Gastrocnemius medialis (tissue), 4 donors: ENCODE results near the gene OSBPL2. TPM values are rescaled to one million over a fixed set of nuclear protein-coding genes. Genes with fewer than 3 reads are reported as not detected.

ENCODE experiments used
- ATAC-seq, 2 donors: fragments of 150-250 bp; one replicate each; pipeline ENCODE4 v1.9.1; 2016
- DNase-seq, 2 donors: peaks; one replicate each; pipeline ENCODE4 v3.0.0-alpha.2; 2019
- H3K27ac ChIP-seq, 4 donors: fragments of 200-600 bp; sonication (generic); 1 replicate in 1 of 4; 2 replicates in 3 of 4; pipeline ENCODE4 v1.5.1; 2016 to 2018; ENCODE audit warnings: mild to moderate bottlenecking in 2 of 4, moderate library complexity in 1 of 4
- H3K27me3 ChIP-seq, 3 donors: fragments of 200-600 bp; sonication (generic) in 2 of 3; 1 replicate in 1 of 3; 2 replicates in 2 of 3; pipeline versions ENCODE4 v1.5.1 to v1.6.0; 2016 to 2019; ENCODE audit warnings: mild to moderate bottlenecking in 1 of 3, moderate library complexity in 1 of 3
- H3K36me3 ChIP-seq, 2 donors: fragments of 200-600 bp; sonication (generic) in 1 of 2; one replicate each; pipeline ENCODE4 v1.5.1; 2017 to 2018
- H3K4me1 ChIP-seq, 2 donors: fragments of 200-600 bp; sonication (generic) in 1 of 2; one replicate each; pipeline ENCODE4 v1.5.1; 2016 to 2017; ENCODE audit warnings: mild to moderate bottlenecking in 2 of 2
- H3K4me3 ChIP-seq, 4 donors: fragments of 200-600 bp; sonication (generic) in 3 of 4; 1 replicate in 1 of 4; 2 replicates in 3 of 4; pipeline ENCODE4 v1.5.1; 2016 to 2019; ENCODE audit warnings: mild to moderate bottlenecking in 2 of 4
- H3K9me3 ChIP-seq, 3 donors: fragments of 200-600 bp; sonication (generic) in 2 of 3; 1 replicate in 1 of 3; 2 replicates in 2 of 3; pipeline ENCODE4 v1.5.1; 2016 to 2019
- CTCF ChIP-seq, 5 experiments: fragments of 450-650 bp in 3 of 5; fragments of 200-600 bp in 2 of 5; sonication (generic) in 2 of 5; IDR thresholded peaks in 4 of 5; conservative IDR thresholded peaks in 1 of 5; 1 replicate in 4 of 5; 2 replicates in 1 of 5; pipeline ENCODE4 v1.5.1; 2016 to 2019; ENCODE audit warnings: antibody characterized with exemption in 5 of 5, mild to moderate bottlenecking in 3 of 5, moderate library complexity in 3 of 5
- POLR2A ChIP-seq, 2 donors: fragments of 450-650 bp; IDR thresholded peaks; one replicate each; pipeline ENCODE4 v1.6.1; 2017; ENCODE audit warnings: antibody characterized with exemption in 2 of 2, mild to moderate bottlenecking in 2 of 2, moderate library complexity in 2 of 2
- in situ Hi-C, 4 donors: fragments of 200-750 bp; cut with MboI; loops; one replicate each; pipeline versions ENCODE4 v1.15.0 to v1.8.0; 2017; ENCODE audit warnings: low sequenced_read_pairs in 4 of 4
- intact Hi-C: fragments of 100-400 bp; cut with DNase I; formaldehyde crosslinking; loops from one replicate; pipeline ENCODE4 v1.15.1; 2023; ENCODE audit warnings: low total_unique reads
- total RNA-seq, 4 donors: library from RNA; depleted of rRNA; stranded (reverse); fragments of >200 nt; gene quantifications; one replicate each; pipeline versions ENCODE4 v1.1.0 to v1.2.3, GENCODE V29; 2016

Gene OSBPL2
- total RNA-seq, 4 donors from 2014 or later: 15.8 to 26.4 (median 19.6) TPM

GRCh38 chr20:62305765-62306413 lies 67.6 kb downstream of the OSBPL2 start:
- in situ Hi-C loops (loop anchor here in 1 of 4 donors (10.0 kb wide), 1 partner anchor 79 kb away; the partner anchor contains the start of gene RPS21), intact Hi-C loops (loop anchor here (10.0 kb wide), 1 partner anchor 499 kb away; the partner anchor contains the start of gene OGFR)
- Histone ChIP-seq H3K9me3 (no peaks in the 10 kb centered on the region), H3K27ac (peak overlapping the region in 2 of 4 donors; percentile 98 to 100), H3K4me3 (peak overlapping the region in 1 of 4 donors; percentile 13), H3K4me1 (peaks cover 31 to 53% of the 10 kb centered on the region in 2 donors), H3K36me3 (peaks cover 0 to 44% of the 10 kb centered on the region in 2 donors), H3K27me3 (no peaks in the 10 kb centered on the region)
- no peak for TF ChIP-seq CTCF (IDR thresholded peaks at IDR 0.05 in 4 of 5, conservative IDR thresholded peaks at IDR 0.05 in 1 of 5)
- TF ChIP-seq POLR2A (IDR thresholded peaks at IDR 0.05): no peak
- DNase-seq: no peak
- no peak for ATAC-seq

- in situ Hi-C loops (loop anchor here in 1 of 4 donors (10.0 kb wide), 1 partner anchor 78 kb away; the partner anchor contains the start of gene RPS21), intact Hi-C loops (loop anchor here (10.0 kb wide), 1 partner anchor 498 kb away; the partner anchor contains the start of gene OGFR)
- peak overlapping the region in 3 of 4 donors; percentile 16 to 98 (median 54) for H3K27ac ChIP-seq
- TF ChIP-seq CTCF (IDR thresholded peaks at IDR 0.05 in 4 of 5, conservative IDR thresholded peaks at IDR 0.05 in 1 of 5) (no peak), POLR2A (IDR thresholded peaks at IDR 0.05) (no peak)
- ATAC-seq (no peak), DNase-seq (no peak)
- H3K36me3 ChIP-seq: peaks cover 0 to 51% of the 10 kb centered on the region in 2 donors
- no peaks in the 10 kb centered on the region for H3K27me3 ChIP-seq
- H3K4me3 ChIP-seq: no peak overlapping the region
- peaks cover 31 to 53% of the 10 kb centered on the region in 2 donors for H3K4me1 ChIP-seq
- no peaks in the 10 kb centered on the region for H3K9me3 ChIP-seq
Measured at GRCh38 chr20:62306414-62307187, 68.3 kb downstream of the OSBPL2 start.

- H3K36me3 ChIP-seq: peaks cover 0 to 56% of the 10 kb centered on the region in 2 donors
- ATAC-seq (no peak), DNase-seq (no peak)
- H3K4me3 ChIP-seq: no peak overlapping the region
- no peaks in the 10 kb centered on the region for H3K27me3 ChIP-seq
- H3K9me3 ChIP-seq: no peaks in the 10 kb centered on the region
- in situ Hi-C loops (loop anchor here in 1 of 4 donors (10.0 kb wide), 1 partner anchor 77 kb away; the partner anchor contains the start of gene RPS21), intact Hi-C loops (loop anchor here (10.0 kb wide), 1 partner anchor 497 kb away; the partner anchor contains the start of gene OGFR)
- H3K27ac ChIP-seq: peak overlapping the region; percentile 24 to 98 (median 46)
- peaks cover 31 to 53% of the 10 kb centered on the region in 2 donors for H3K4me1 ChIP-seq
- TF ChIP-seq CTCF (IDR thresholded peaks at IDR 0.05 in 4 of 5, conservative IDR thresholded peaks at IDR 0.05 in 1 of 5): no peak
Measured at GRCh38 chr20:62307226-62308101, 69.1 kb downstream of the OSBPL2 start.
